PC-9 (cell line): ENCODE measurements around the gene GREB1L. TPM values are rescaled to one million over a fixed set of nuclear protein-coding genes. Genes with fewer than 3 reads are reported as not detected.

Source experiments
- BruUV-seq: library from RNA; stranded (reverse); fragments of 400-500 nt; replicated peaks from 2 replicates; lab custom pipeline; 2021; lab: Mats Ljungman, UMichigan
- CTCF ChIA-PET: fragments of 300-600 bp; sonication (Branson Sonifier 250); formaldehyde crosslinking; loops from one replicate; lab custom pipeline; 2022; ENCODE audit warnings: antibody characterized with exemption; lab: Charles Lee
- POLR2A ChIA-PET: fragments of 300-600 bp; sonication (Branson Sonifier 250); formaldehyde crosslinking; loops from one replicate; lab custom pipeline; 2022; ENCODE audit warnings: antibody characterized with exemption; ENCODE audit not compliant: unreplicated experiment; lab: Charles Lee
- DNase-seq, 2 experiments: peaks; one replicate each; pipeline versions ENCODE4 v3.0.0 to v3.0.0-alpha.2; 2015 to 2022; ENCODE audit warnings: mixed read lengths in 1 of 2
- H2AFZ ChIP-seq: fragments of 200-600 bp; sonication (generic); 2 replicates; pipeline ENCODE4 v1.8.1; 2017; ENCODE audit warnings: antibody characterized with exemption
- H3F3A ChIP-seq: fragments of 200-600 bp; sonication (generic); 2 replicates; pipeline ENCODE4 v1.8.1; 2017; ENCODE audit warnings: antibody characterized with exemption, mild to moderate bottlenecking, low read depth; ENCODE audit not compliant: insufficient read depth
- H3K27ac ChIP-seq: fragments of 200-600 bp; sonication (generic); 2 replicates; pipeline ENCODE4 v1.6.1; 2016; ENCODE audit warnings: mixed run types
- H3K27me3 ChIP-seq: fragments of 200-600 bp; sonication (generic); 2 replicates; pipeline ENCODE4 v1.6.1; 2016; ENCODE audit warnings: low read depth, mixed run types; ENCODE audit not compliant: insufficient read depth
- H3K36me3 ChIP-seq: fragments of 200-600 bp; sonication (generic); 2 replicates; pipeline ENCODE4 v1.6.1; 2016; ENCODE audit warnings: low read depth, mixed run types
- H3K4me1 ChIP-seq: fragments of 200-600 bp; sonication (generic); replicated peaks from 2 replicates; pipeline ENCODE4 v1.6.1; 2016; ENCODE audit warnings: mixed run types; ENCODE audit not compliant: insufficient read depth
- H3K4me2 ChIP-seq: fragments of 200-600 bp; sonication (generic); 2 replicates; pipeline ENCODE4 v1.6.1; 2017; ENCODE audit warnings: mixed run types
- H3K4me3 ChIP-seq: fragments of 200-600 bp; sonication (generic); 2 replicates; pipeline ENCODE4 v1.6.1; 2016; ENCODE audit warnings: mixed run types
- H3K79me2 ChIP-seq: fragments of 200-600 bp; sonication (generic); 2 replicates; pipeline ENCODE4 v1.6.1; 2017; ENCODE audit warnings: low read depth, mixed run types
- H3K9me2 ChIP-seq: fragments of 200-600 bp; sonication (generic); 2 replicates; pipeline ENCODE4 v1.8.1; 2017; ENCODE audit warnings: mild to moderate bottlenecking; ENCODE audit not compliant: insufficient read depth
- H3K9me3 ChIP-seq: fragments of 200-600 bp; sonication (generic); 2 replicates; pipeline ENCODE4 v1.8.1; 2016; ENCODE audit warnings: low read depth; ENCODE audit not compliant: insufficient read depth
- H4K20me1 ChIP-seq: fragments of 200-600 bp; sonication (generic); 2 replicates; pipeline ENCODE4 v1.8.1; 2017; ENCODE audit not compliant: insufficient read depth
- CTCF ChIP-seq: fragments of 200-600 bp; sonication (generic); conservative IDR thresholded peaks from 2 replicates; pipeline ENCODE4 v1.6.1; 2017; ENCODE audit warnings: mixed run types, antibody characterized with exemption, mild to moderate bottlenecking, moderate library complexity
- EZH2 ChIP-seq: fragments of 200-600 bp; sonication (generic); IDR thresholded peaks from 2 replicates; pipeline ENCODE4 v1.8.0; 2017; ENCODE audit warnings: antibody characterized with exemption, low read depth
- intact Hi-C: fragments of 100-400 bp; cut with micrococcal nuclease; formaldehyde crosslinking; loops from one replicate; pipeline ENCODE4 v1.10.0; 2022; ENCODE audit not compliant: unreplicated experiment
- total RNA-seq: library from RNA; stranded (reverse); gene quantifications from 2 replicates; pipeline ENCODE4 v1.2.3, GENCODE V29; 2021

GREB1L gene
- total RNA-seq, 1 experiment from 2014 or later = 6.0 TPM

GRCh38 chr18:21196426-21196825, 45.6 kb upstream of the GREB1L start:
- Histone ChIP-seq H3K4me2 (no peak overlapping the region), H4K20me1 (no peaks in the 10 kb centered on the region), H3K79me2 (no peaks in the 10 kb centered on the region), H3F3A (no peaks in the 10 kb centered on the region), H3K36me3 (no peaks in the 10 kb centered on the region), H3K9me3 (no peaks in the 10 kb centered on the region), H3K4me1 (no peaks in the 10 kb centered on the region), H3K27me3 (no peaks in the 10 kb centered on the region), H3K27ac (no peak overlapping the region), H3K9me2 (no peaks in the 10 kb centered on the region), H2AFZ (no peak overlapping the region), H3K4me3 (no peak overlapping the region)
- POLR2A ChIA-PET = no interaction called here
- CTCF ChIA-PET = no interaction called here
- BruUV-seq = no TSS peak
- DNase-seq = no peak
- intact Hi-C loops = loop anchor here (5.0 to 10.0 kb wide), 2 partner anchors 311 to 408 kb away; partner anchors contain the start of gene ESCO1
- TF ChIP-seq CTCF (no peak), EZH2 (no peak)

- no peaks in the 10 kb centered on the region for H3K79me2 ChIP-seq
- H3K4me1 ChIP-seq = no peaks in the 10 kb centered on the region
- no peak overlapping the region for H3K4me3 ChIP-seq
- TF ChIP-seq CTCF (no peak), EZH2 (no peak)
- H3K27ac ChIP-seq = no peak overlapping the region
- no peaks in the 10 kb centered on the region for H3F3A ChIP-seq
- ChIA-PET CTCF (no interaction called here), POLR2A (no interaction called here)
- DNase-seq = no peak
- H2AFZ ChIP-seq = no peak overlapping the region
- no peak overlapping the region for H3K4me2 ChIP-seq
- no peaks in the 10 kb centered on the region for H3K36me3 ChIP-seq
- no peaks in the 10 kb centered on the region for H3K27me3 ChIP-seq
- 0 out of 2 replicates have a peak, but pooled peaks cover 1% of the 10 kb centered on the region for H3K9me2 ChIP-seq
- H4K20me1 ChIP-seq = no peaks in the 10 kb centered on the region
- H3K9me3 ChIP-seq = no peaks in the 10 kb centered on the region; the same call in 1 of the 2 replicates
- intact Hi-C loops = no loop called here
- no TSS peak for BruUV-seq
Measured at GRCh38 chr18:21203126-21203525, 38.9 kb upstream of the GREB1L start.

GRCh38 chr18:21203542-21204241, 38.3 kb upstream of the GREB1L start:
- no peaks in the 10 kb centered on the region for H3K4me1 ChIP-seq
- H4K20me1 ChIP-seq = no peaks in the 10 kb centered on the region
- H3K4me3 ChIP-seq = no peak overlapping the region
- POLR2A ChIA-PET = no interaction called here
- no peak overlapping the region for H2AFZ ChIP-seq
- CTCF ChIA-PET = no interaction called here
- H3K36me3 ChIP-seq = no peaks in the 10 kb centered on the region
- TF ChIP-seq CTCF = no peak
- TF ChIP-seq EZH2 = no peak
- no peaks in the 10 kb centered on the region; the same call in 1 of the 2 replicates for H3K9me3 ChIP-seq
- no peak overlapping the region for H3K27ac ChIP-seq
- no peaks in the 10 kb centered on the region for H3K27me3 ChIP-seq
- H3K9me2 ChIP-seq = 0 out of 2 replicates have a peak, but pooled peaks cover 5% of the 10 kb centered on the region
- no peaks in the 10 kb centered on the region for H3F3A ChIP-seq
- H3K79me2 ChIP-seq = no peaks in the 10 kb centered on the region
- intact Hi-C loops = no loop called here
- BruUV-seq = no TSS peak
- no peak overlapping the region for H3K4me2 ChIP-seq
- DNase-seq = no peak
